ENCODE measurements around the gene GRIN2A.

GRCh38 chr16:9791556-9791955 lies 390.7 kb downstream of the GRIN2A start:
- TF ChIP-seq POLR2A (IDR thresholded peaks at IDR 0.05) (no peak), CTCF (IDR thresholded peaks at IDR 0.05) (no peak)
